CD4-positive, alpha-beta T cell treated with Interleukin-4 for 4 hours (primary cell): ENCODE results near the gene CNIH1.
A peak's percentile ranks its signal among the peaks of the same experiment; 100 is the strongest.
"Not testable (repeated sequence)": the region's sequence is repeated elsewhere in the genome, so short reads cannot be mapped to it uniquely, and the experiment has no call there.

Source experiments
- DNase-seq: peaks from one replicate; pipeline ENCODE4 v3.0.0-alpha.2; 2020

Gene CNIH1

DNA sequence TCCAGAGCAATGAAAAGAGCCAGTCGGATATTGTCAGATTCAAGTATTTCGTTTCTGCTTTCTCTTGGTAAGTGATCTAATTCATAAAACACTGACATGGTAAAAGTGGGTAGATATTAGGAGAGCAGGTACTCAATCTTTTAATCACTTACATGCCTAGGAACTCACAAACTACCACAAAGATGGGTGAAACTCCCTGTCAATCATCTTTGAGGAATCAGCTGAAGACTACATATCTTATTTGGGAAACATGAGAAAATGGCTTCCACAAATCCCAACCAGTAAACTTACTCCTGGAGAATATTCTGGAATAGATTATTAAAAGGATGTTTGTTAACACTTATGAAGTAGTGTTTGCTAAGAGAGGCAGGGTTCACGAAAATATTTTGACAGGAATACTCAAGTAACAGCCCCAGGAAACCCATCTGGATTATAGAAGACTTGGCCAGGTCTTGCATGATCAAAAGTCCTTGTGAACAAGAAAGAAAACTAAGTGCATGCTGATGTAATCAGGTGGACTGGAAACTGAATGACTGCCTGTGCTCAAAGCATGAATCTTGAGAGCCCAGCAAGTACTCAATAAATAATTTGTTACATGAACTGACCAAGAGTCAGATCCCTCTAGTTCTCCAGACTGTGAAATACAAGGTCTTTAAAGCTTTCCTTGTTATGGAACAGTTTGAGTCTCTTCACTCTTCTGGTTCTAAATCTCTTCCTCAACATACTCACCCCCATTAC, 15.5 kb downstream of the CNIH1 start:
- no peak for DNase-seq

DNA sequence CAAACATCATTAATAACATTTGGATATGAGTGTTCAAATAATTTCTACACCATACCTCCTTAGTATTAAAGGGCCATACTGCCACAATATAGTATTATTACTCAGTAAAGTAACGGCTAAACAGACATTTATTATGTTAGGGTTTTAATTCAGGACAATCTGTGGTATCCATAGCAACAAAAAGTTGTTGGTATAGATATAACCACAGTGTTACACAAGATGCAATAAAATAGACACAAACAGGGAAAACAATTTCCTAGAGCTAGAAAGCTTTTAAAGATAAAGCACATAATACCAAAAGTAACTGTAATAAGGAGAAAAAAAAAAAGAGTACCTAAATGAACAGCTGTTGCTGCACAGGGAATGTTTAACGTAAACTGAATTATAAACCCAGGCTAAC, 16.1 kb downstream of the CNIH1 start:
- DNase-seq = no peak

GRCh38 chr14:54424479-54424901, 16.7 kb downstream of the CNIH1 start:
- DNase-seq = no peak

- DNase-seq = no peak
These were observed 17.2 kb downstream of the CNIH1 start for GRCh38 chr14:54423991-54424390.

GRCh38 chr14:54420478-54421142, 20.6 kb downstream of the CNIH1 start:
- DNase-seq = no peak

DNA sequence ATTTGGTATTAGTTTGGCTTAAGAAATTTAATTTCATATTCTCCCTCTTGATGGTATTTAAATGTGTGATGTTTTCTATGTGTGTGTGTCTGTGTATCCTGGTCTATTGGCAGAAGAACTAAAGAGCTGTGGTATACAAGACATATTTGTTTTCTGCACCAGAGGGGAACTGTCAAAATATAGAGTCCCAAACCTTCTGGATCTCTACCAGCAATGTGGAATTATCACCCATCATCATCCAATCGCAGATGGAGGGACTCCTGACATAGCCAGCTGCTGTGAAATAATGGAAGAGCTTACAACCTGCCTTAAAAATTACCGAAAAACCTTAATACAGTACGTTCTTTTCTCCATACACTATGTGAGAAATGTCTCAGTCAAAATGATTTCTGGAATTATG, 29.8 kb downstream of the CNIH1 start:
- no peak for DNase-seq

- DNase-seq = no peak
These were observed 31.0 kb downstream of the CNIH1 start for GRCh38 chr14:54410215-54410614.

DNA sequence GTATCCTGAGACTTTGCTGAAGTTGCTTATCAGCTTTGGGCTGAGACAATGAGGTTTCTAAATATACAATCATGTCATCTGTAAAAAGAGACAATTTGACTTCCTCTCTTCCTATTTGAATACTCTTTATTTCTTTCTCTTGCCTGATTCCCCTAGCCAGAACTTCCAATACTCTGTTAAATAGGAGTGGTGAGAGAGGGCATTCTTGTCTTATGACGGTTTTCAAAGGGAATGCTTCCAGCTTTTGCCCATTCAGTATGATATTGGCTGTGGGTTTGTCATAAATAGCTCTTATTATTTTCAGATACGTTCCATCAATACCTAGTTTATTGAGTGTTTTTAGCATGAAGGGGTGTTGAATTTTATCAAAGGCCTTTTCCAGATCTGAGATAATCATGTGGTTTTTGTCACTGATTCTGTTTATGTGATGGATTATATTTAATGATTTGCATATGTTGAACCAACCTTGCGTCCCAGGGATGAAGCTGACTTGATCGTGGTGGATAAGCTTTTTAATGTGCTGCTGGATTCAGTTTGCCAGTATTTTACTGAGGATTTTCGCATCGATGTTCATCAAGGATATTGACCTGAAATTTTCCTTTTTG, 37.7 kb downstream of the CNIH1 start:
- not testable (repeated sequence) for DNase-seq

- no peak for DNase-seq
These were observed 41.6 kb downstream of the CNIH1 start for GRCh38 chr14:54399560-54399959.

- peak; percentile 98 for DNase-seq
These were observed 44.5 kb downstream of the CNIH1 start, which contains the start of gene CDKN3 for GRCh38 chr14:54396493-54397335. TSS of gene CDKN3 (plus strand) at chr14:54397007. CDS start at chr14:54397069, 62 bp downstream.

- DNase-seq = no peak
These were observed 45.0 kb downstream of the CNIH1 start for GRCh38 chr14:54396183-54396492.

- DNase-seq = no peak
These were observed 45.5 kb downstream of the CNIH1 start for GRCh38 chr14:54395716-54396115.

DNA sequence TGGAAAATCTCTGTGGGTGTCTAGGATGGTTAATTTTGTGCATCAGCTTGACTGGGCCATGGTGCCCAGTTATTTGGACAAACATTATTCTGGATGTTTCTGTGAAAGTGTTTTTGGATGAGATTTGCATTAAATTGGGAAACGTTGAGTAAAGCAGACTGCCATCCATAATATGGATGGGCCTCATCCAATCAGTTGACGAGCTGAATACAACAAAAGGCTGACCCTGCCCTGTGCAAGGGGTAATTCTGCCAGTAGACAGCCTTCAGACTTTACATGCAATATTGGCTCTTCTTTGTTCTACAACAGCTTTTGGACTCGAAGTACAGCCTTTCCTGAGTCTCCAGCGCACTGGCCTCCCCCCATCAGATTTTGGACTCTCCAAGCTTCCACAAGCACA, 45.9 kb downstream of the CNIH1 start:
- DNase-seq = no peak

DNA sequence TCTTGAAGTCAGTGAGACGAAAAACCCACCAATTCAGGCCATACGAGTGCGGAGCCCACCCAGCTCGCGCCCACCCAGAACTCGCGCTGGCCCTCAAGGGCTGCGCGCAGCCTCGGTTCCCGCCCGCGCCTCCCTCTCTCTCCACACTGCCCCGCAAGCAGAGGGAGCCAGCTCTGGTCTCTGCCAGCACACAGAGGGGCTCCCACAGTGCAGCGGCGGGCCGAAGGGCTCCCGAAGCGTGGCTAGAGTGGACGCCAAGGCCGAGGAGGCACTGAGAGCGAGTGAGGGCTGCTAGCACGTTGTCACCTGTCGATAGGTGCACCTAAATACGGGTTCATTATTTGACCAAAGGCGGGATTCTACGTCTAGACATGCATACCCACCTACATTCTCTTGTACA, 46.6 kb downstream of the CNIH1 start:
- no peak for DNase-seq

- DNase-seq = not testable (repeated sequence)
These were observed 47.9 kb downstream of the CNIH1 start for GRCh38 chr14:54392986-54393884.

- DNase-seq = no peak
These were observed 48.9 kb downstream of the CNIH1 start for GRCh38 chr14:54392131-54392859.

DNA sequence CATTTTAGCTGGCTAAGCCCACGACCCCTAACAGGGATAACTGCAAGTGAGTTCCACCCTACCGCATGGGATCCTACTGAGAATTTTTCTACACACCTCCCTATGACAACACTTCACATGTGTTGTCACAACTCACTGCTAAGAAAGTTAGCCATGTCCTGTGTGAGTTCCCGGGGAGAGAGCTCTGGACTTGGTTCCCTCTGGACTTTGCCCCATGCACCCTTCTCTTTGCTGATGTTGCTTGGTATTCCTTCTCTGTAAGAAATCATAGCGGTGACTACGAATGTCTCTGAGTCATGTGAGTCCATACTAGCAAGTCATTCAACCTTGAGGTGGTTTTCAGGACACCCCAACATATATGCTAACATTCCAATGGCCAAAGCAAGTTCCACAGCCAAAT, 53.8 kb downstream of the CNIH1 start:
- no peak for DNase-seq

DNA sequence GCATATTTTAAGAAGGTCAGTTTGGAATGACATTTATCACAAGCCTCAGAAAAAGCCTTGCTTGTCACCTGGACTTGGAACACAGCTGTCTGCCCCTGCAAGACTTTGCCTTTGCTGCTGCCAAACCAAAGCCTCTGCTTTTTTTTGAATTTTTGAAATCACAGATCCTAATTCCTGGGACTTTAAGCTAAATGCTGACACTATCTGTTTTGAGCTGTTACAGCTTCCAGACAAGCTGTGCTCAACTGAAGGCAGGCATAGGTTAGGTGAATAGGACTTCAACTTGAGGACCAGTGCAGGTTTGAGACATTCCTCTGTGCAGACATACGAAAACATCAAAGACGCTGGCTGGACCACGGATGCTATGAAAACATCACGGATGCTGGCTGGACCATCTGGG, 55.6 kb downstream of the CNIH1 start:
- no peak for DNase-seq

DNA sequence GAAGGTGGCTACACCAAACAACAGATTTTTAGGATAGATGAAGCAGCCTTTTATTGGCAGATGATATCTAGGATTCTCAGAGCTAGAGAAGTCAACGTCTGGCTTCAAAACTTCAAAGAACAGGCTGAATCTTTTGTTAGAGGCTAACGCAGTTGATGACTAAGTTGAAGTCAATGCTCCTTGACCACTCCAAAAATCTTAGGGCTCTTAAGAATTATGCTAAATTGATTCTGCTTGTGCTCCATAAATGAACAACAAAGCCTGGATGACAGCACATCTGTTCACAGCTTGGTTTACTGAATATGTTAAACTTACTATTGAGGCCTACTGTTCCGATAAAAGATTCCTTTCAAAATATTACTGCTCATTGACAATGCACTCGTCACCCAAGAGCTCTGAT, 57.3 kb downstream of the CNIH1 start:
- no peak for DNase-seq

DNA sequence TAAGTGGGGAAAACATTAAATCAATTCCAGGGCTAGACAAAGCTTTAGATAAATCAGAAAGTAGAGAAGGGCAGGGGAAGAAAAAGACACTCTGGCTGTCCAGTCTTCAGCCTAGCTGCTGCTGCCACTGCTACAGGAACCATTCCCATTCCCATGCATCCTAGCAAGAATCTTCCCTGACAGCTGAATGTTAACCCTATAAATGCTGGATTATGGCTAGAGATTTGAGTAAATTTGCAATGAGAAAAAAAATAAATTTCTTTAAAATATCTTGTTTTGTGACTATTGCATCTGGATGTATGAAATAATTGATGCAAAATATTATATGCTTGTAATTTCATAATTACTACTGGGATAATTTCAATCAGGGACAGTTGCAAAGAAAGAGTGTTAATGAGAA, 59.4 kb downstream of the CNIH1 start:
- no peak for DNase-seq

DNA sequence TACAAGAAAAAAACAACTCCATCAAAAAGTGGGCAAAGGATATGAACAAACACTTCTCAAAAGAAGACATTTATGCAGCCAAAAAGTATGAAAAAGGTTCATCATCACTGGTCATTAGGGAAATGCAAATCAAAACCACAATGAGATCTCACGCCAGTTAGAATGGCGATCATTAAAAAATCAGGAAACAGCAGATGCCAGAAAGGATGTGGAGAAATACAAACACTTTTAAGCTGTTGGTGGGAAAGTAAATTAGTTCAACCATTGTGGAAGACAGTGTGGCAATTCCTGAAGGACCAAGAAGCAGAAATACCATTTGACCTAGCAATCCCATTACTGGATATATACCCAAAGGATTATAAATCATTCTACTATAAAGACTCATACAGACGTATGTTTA, 60.6 kb downstream of the CNIH1 start:
- not testable (repeated sequence) for DNase-seq

DNA sequence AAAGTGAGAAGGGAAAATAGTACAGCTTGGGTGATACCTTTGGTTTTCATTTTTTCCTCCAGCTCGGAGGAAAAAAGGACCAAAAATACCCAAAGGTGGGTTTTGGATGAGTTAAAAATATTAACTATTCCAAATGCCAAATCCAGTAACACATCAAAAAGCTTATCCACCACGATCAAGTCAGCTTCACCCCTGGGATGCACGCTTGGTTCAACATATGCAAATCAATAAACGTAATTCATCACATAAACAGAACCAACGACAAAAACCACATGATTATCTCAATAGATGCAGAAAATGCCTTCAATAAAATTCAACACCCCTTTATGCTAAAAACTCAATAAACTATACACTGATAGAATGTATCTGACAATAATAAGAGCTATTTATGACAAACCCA, 62.3 kb downstream of the CNIH1 start:
- not testable (repeated sequence) for DNase-seq
